Activated CD4-positive, alpha-beta T cell treated with anti-CD3 and anti-CD28 coated beads, Interleukin-2, Interleukin-4, amounts not matched to agents 100 ng/mL and 50 ng/mL, durations not matched to agents 16 hours and 8 hours (primary cell): ENCODE measurements around the gene A2M.

Experiments
- DNase-seq: peaks from one replicate; pipeline ENCODE4 v3.0.0-alpha.2; 2020; ENCODE audit warnings: low spot score

A2M gene

GRCh38 chr12:9072481-9073038, 43.2 kb downstream of the A2M start:
- no peak for DNase-seq

- DNase-seq, result no peak
Observed at GRCh38 chr12:9071969-9072368, 43.8 kb downstream of the A2M start.

GRCh38 chr12:9071518-9071917, 44.2 kb downstream of the A2M start:
- DNase-seq, result no peak

- DNase-seq, result no peak
Observed at GRCh38 chr12:9070351-9070750, 45.4 kb downstream of the A2M start.

GRCh38 chr12:9068600-9068999, 47.1 kb downstream of the A2M start:
- no peak for DNase-seq

GRCh38 chr12:9068086-9068485, 47.6 kb downstream of the A2M start:
- no peak for DNase-seq

- DNase-seq, result no peak
Observed at GRCh38 chr12:9066755-9067423, 48.8 kb downstream of the A2M start.

- DNase-seq, result no peak
Observed at GRCh38 chr12:9066183-9066623, 49.5 kb downstream of the A2M start.

GRCh38 chr12:9065607-9065856, 50.2 kb downstream of the A2M start:
- no peak for DNase-seq

GRCh38 chr12:9064815-9065606, 50.7 kb downstream of the A2M start:
- no peak for DNase-seq

GRCh38 chr12:9064201-9064814, 51.4 kb downstream of the A2M start:
- DNase-seq, result peak; percentile 59

- DNase-seq, result no peak
Observed at GRCh38 chr12:9052610-9053009, 63.1 kb downstream of the A2M start.

GRCh38 chr12:9051158-9051550, 64.6 kb downstream of the A2M start:
- DNase-seq, result no peak

GRCh38 chr12:9050521-9051157, 65.1 kb downstream of the A2M start:
- no peak for DNase-seq

GRCh38 chr12:9049520-9050133, 66.1 kb downstream of the A2M start:
- peak; percentile 33 for DNase-seq

- DNase-seq, result no peak
Observed at GRCh38 chr12:9048930-9049329, 66.8 kb downstream of the A2M start.

- no peak for DNase-seq
Observed at GRCh38 chr12:9047105-9047504, 68.6 kb downstream of the A2M start.

- DNase-seq, result no peak
Observed at GRCh38 chr12:9043766-9044165, 72.0 kb downstream of the A2M start.

GRCh38 chr12:9041321-9041720, 74.4 kb downstream of the A2M start:
- DNase-seq, result no peak

- DNase-seq, result no peak
Observed at GRCh38 chr12:9040484-9041186, 75.1 kb downstream of the A2M start.

GRCh38 chr12:9039397-9039977, 76.2 kb downstream of the A2M start:
- peak; percentile 66 for DNase-seq
